GM19395 (cell line): ENCODE data around the gene EIF2S3.

ENCODE experiments used
- ATAC-seq: cut with Tn5 transposase; IDR thresholded peaks from one replicate; pipeline ENCODE4 v1.9.1; 2021; ENCODE audit warnings: mild to moderate bottlenecking, moderate library complexity; ENCODE audit not compliant: unreplicated experiment

Gene EIF2S3

DNA sequence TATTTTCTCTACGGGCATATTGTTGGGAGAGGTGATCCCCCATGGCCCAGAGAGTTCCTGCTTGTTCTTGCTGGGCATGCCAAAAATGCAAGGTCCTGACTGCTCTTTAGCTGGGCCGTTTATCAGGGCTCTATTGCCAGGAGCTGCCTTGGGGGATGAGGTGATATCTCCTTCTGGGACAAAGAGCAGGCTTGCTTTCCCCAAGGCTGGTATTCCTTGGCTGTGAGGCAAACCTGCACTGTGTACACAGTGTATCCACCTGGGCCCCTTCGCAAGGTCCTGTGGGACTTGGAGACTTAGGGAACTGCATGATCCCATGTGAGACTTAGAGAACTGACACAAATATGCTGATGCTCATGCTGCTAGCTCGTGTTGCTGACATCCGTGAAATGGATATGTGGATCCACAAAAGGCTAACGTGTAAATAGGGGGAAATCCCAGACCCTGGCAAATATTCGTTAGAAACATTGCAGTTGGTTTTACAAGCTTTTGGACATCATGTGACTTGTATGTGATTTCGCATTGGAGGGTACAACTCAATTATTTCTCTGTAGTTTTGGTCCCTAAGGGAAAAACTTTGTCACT, 70.4 kb downstream of the EIF2S3 start:
- ATAC-seq = no peak
